PC-3 (cell line): Measurements from ENCODE around the gene ARHGEF39.

Experiments
- CTCF ChIP-seq: fragments of 300-600 bp; sonication (generic); conservative IDR thresholded peaks from 2 replicates; pipeline ENCODE4 v1.5.1; 2017; ENCODE audit warnings: antibody characterized with exemption, low read depth, mild to moderate bottlenecking, low read length
- EZH2 ChIP-seq: fragments of 300-600 bp; sonication (generic); IDR thresholded peaks from one replicate; pipeline ENCODE4 v1.6.1; 2017; ENCODE audit warnings: antibody characterized with exemption, mild to moderate bottlenecking, low read length; ENCODE audit not compliant: unreplicated experiment

DNA sequence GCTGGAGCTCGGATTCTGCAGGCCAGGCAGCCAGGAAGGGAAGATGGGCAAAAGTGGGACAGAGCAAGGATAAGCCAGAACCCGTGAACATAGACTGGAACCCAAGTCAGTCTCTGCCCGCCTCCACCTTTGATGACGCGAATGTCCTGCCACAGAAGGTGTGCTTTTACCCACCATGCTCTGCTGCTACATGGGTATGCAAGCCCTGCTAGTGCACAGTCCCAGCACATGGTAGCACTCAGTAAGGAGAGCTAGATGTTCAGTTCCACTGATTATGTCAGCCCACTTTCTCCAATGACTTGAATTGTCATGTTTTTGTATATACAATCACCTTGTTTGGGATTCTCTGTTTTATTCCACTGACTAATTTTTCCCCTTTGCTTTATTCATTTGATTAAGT is 35.4 kb downstream of the ARHGEF39 start:
- TF ChIP-seq EZH2 (no peak), CTCF (no peak)
